Heart right ventricle (tissue), 16 donors: ENCODE data around the gene MYO18B. TPM values are rescaled to one million over a fixed set of nuclear protein-coding genes. Genes with fewer than 3 reads are reported as not detected.

Experiments used
- ATAC-seq, 8 donors: fragments of 200-7000 bp; cut with Tn5 transposase; one replicate each; pipeline ENCODE4 v1.9.1; 2020; ENCODE audit warnings: mild to moderate bottlenecking in 8 of 8, moderate library complexity in 8 of 8, moderate number of reproducible peaks in 1 of 8
- DNase-seq, 2 donors: peaks; one replicate each; pipeline ENCODE4 v3.0.0-alpha.2; 2020
- H3K27ac ChIP-seq, 10 donors: fragments of 200-600 bp; sonication (generic) in 2 of 10; one replicate each; pipeline versions ENCODE4 v1.5.0 to v1.8.0; 2020 to 2022; ENCODE audit warnings: mild to moderate bottlenecking in 3 of 10
- H3K27me3 ChIP-seq, 7 donors: fragments of 200-600 bp; one replicate each; pipeline ENCODE4 v1.8.0; 2021 to 2022; ENCODE audit warnings: mild to moderate bottlenecking in 2 of 7
- H3K36me3 ChIP-seq, 9 donors: fragments of 200-600 bp; sonication (generic) in 1 of 9; one replicate each; pipeline versions ENCODE4 v1.5.0 to v1.8.0; 2020 to 2022; ENCODE audit warnings: mild to moderate bottlenecking in 2 of 9
- H3K4me1 ChIP-seq, 9 donors: fragments of 200-600 bp; sonication (generic) in 1 of 9; one replicate each; pipeline versions ENCODE4 v1.5.0 to v1.8.0; 2020 to 2022; ENCODE audit warnings: mild to moderate bottlenecking in 4 of 9
- H3K4me3 ChIP-seq, 10 donors: fragments of 200-600 bp; sonication (generic) in 2 of 10; one replicate each; pipeline versions ENCODE4 v1.5.0 to v1.8.0; 2020 to 2022; ENCODE audit warnings: mild to moderate bottlenecking in 7 of 10, moderate library complexity in 2 of 10
- H3K9me3 ChIP-seq, 11 donors: fragments of 200-600 bp in 10 of 11; sonication (generic) in 2 of 11; one replicate each; pipeline versions ENCODE4 v1.5.0 to v1.8.0; 2013 to 2022; ENCODE audit warnings: mild to moderate bottlenecking in 2 of 11, control low read depth in 1 of 11, moderate library complexity in 1 of 11
- WGBS, 2 donors: extraction: QIAGEN DNeasy Blood & Tissue Kit; methylation state at CpG; one replicate each; pipeline ENCODE4 v1.1.7; 2013; ENCODE audit warnings: inconsistent platforms in 1 of 2; 5-methylcytosine and 5-hydroxymethylcytosine counted together
- intact Hi-C, 10 donors: fragments of 100-400 bp; cut with DNase I; formaldehyde crosslinking; loops; one replicate each; pipeline versions ENCODE4 v1.11.1 to v1.14.2; 2022
- polyA plus RNA-seq, 2 donors: library from polyadenylated mRNA; stranded (reverse); fragments of 200-250 nt; gene quantifications; one replicate each; pipeline ENCODE4 v1.2.3, GENCODE V29; 2013
- total RNA-seq, 10 donors: library from RNA; stranded (reverse); fragmentation: NEBNext Ultra II Directional in 3 of 10; extraction: Animal tissue kit (Norgen Biotek cat#: 25700) in 3 of 10; gene quantifications; one replicate each; pipeline versions ENCODE4 v1.2.1 to v1.2.4, GENCODE V29; 2021 to 2023
- TF ChIP-seq, protein P1 (sequence below), 9 donors: fragments of 200-600 bp; sonication (generic) in 2 of 9; IDR thresholded peaks; one replicate each; pipeline versions ENCODE4 v1.5.0 to v1.8.0; 2021 to 2022; ENCODE audit warnings: antibody characterized with exemption in 9 of 9, mild to moderate bottlenecking in 5 of 9, moderate library complexity in 1 of 9
- donor health status: Arrhythmogenic right ventricular cardiomyopathy.
- donor health status: ischemic (EF 13 %, LVEDD 7.1; RV severe dilation, severe dysfunction).
- donor health status: healthy with polysubstance abuse.
- donor health status: DM: no; HTN: yes; CAD: no.
- donor health status: DM: no; HTN: no; CAD: no.
- donor health status: ischemic (EF 25% LVEDD 6.9; RV normal size, moderate dysfunction).
- donor health status: ischemic (EF 25% LVEDD 5.7; RV mildly dilated, moderate dysfunction).
- donor health status: healthy.
- donor health status: DM: yes; HTN: yes; CAD: no.
- donor health status: Ischemic cardiomyopathy.
- donor health status: ischemic (EF 35%, LVEDD 5.7; RV mildly dilated, moderate dysfunction).
- donor health status: nonischemic (EF 11% LVEDD 7.7; RV severe dilation, severe dysfunction).
- donor health status: DM: yes; HTN: yes; CAD: no.
- donor health status: PGD.
- donor health status: ischemic (EF 29% LVEDD 5.4; RV normal size, mild dysfunction).
- donor health status: nonischemic (EF 23%, LVEDD 6.1; RV moderate dilation, normal function).

MYO18B gene
- total and polyA plus RNA-seq, 12 donors = 111 to 407 (median 210) TPM

DNA sequence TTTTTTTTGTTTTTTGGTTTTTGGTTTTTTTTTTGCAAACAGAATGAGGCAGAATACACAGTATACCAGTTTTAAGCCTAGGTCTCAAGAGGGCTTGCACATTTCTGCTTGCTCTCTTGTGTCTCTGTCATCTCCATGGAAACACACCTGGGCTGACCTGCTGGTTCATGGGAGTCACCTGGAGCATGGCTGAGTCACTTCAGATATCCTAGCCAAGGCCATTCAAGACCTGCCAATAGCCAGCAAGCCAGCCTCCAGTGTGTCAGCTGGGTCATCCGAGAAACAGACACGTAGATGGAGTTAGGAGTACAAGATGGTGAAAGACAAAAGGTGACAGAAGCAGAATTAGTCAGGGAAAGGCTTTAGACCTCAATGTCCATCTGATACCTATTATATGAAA lies 303.1 kb downstream of the MYO18B start:
- no peaks in the 10 kb centered on the region for H3K9me3 ChIP-seq
- H3K27me3 ChIP-seq = peaks cover 0 to 2% (median 0%) of the 10 kb centered on the region in 7 donors
- no peak overlapping the region for H3K4me3 ChIP-seq
- intact Hi-C loops = no loop called here
- TF ChIP-seq, protein P1, sequence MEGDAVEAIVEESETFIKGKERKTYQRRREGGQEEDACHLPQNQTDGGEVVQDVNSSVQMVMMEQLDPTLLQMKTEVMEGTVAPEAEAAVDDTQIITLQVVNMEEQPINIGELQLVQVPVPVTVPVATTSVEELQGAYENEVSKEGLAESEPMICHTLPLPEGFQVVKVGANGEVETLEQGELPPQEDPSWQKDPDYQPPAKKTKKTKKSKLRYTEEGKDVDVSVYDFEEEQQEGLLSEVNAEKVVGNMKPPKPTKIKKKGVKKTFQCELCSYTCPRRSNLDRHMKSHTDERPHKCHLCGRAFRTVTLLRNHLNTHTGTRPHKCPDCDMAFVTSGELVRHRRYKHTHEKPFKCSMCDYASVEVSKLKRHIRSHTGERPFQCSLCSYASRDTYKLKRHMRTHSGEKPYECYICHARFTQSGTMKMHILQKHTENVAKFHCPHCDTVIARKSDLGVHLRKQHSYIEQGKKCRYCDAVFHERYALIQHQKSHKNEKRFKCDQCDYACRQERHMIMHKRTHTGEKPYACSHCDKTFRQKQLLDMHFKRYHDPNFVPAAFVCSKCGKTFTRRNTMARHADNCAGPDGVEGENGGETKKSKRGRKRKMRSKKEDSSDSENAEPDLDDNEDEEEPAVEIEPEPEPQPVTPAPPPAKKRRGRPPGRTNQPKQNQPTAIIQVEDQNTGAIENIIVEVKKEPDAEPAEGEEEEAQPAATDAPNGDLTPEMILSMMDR (IDR thresholded peaks at IDR 0.05) = no peak
- no peaks in the 10 kb centered on the region for H3K4me1 ChIP-seq
- H3K27ac ChIP-seq = no peak overlapping the region
- DNase-seq (no peak), ATAC-seq (no peak)
- no peaks in the 10 kb centered on the region for H3K36me3 ChIP-seq
- 86 to 94% methylated on average over 2 of the region's 2 CpGs for WGBS, 2 donors

DNA sequence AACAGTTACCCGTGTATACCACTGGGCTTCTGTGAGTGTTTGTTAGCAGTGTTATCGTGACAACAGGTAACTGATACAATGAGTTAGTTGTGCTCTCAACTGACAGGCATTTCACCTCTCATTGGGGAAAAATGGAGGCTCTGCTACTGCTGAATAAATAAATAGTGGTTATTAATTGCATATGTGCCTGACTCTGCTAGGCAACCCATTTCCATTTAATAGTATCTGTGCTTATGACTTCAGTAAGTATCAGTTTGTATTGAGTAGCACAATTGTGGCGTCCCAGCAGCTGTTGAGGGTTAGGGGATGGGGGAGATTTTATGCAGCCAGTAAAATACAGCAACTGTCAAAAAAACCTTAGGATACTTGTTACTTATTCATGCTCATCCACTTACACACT lies 303.9 kb downstream of the MYO18B start:
- Histone ChIP-seq H3K27me3 (peaks cover 0 to 3% (median 0%) of the 10 kb centered on the region in 7 donors), H3K4me3 (no peak overlapping the region), H3K27ac (no peak overlapping the region), H3K4me1 (no peaks in the 10 kb centered on the region), H3K9me3 (no peaks in the 10 kb centered on the region), H3K36me3 (no peaks in the 10 kb centered on the region)
- intact Hi-C loops = no loop called here
- TF ChIP-seq, protein P1 (IDR thresholded peaks at IDR 0.05) = no peak
- DNase-seq (no peak), ATAC-seq (no peak)
- WGBS, 2 donors = 80 to 84% methylated on average over 3 of the region's 3 CpGs

DNA sequence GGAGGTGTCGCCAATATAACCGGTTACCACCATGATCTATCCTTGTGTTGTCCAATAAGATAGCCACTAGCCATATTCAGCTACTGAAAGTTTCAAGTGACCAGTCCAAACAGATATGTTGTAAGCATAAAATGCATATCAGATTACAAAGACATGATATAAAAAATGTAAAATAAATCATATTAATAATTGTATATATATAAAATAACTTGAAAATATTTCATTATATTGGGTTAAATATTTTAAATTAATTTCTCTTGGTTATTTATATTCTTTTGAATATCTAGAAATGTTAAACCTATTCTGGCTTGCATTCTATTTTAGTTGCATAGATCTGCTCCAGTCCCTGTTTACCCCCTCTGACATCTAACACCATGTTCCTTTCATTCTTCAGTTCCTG lies 305.5 kb downstream of the MYO18B start:
- DNase-seq = no peak
- Histone ChIP-seq H3K4me1 (no peaks in the 10 kb centered on the region), H3K27ac (no peak overlapping the region), H3K27me3 (peaks cover 0 to 4% (median 0%) of the 10 kb centered on the region in 7 donors), H3K9me3 (no peaks in the 10 kb centered on the region), H3K4me3 (no peak overlapping the region), H3K36me3 (no peaks in the 10 kb centered on the region)
- ATAC-seq = no peak
- WGBS, 2 donors = 98% methylated on average over 2 of the region's 2 CpGs
- TF ChIP-seq, protein P1 (IDR thresholded peaks at IDR 0.05) = no peak
- intact Hi-C loops = no loop called here

DNA sequence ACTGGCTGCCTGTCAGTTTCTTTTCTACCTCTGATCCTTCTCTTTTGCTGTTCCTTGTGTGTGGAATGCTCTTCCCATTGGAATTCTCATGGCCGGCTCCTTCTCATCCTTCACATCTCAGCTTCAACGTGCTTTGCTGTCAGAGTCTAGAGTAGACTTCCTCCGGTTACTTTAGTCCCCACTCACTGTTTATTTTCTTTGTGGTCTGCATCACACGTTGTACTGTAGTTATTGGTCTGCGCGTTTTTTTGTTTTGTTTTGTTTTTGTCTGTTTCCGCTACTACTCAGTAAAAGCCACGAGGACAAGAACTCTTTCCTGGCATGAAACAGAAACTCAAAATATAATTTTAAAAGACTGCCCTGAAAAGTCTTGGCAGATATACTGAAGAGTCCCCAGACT lies 305.9 kb downstream of the MYO18B start:
- H3K27ac ChIP-seq = no peak overlapping the region
- H3K4me3 ChIP-seq = no peak overlapping the region
- no peaks in the 10 kb centered on the region for H3K4me1 ChIP-seq
- TF ChIP-seq, protein P1 (IDR thresholded peaks at IDR 0.05) = no peak
- ATAC-seq = no peak
- 68 to 75% methylated on average over 8 of the region's 8 CpGs for WGBS, 2 donors
- no peak for DNase-seq
- no peaks in the 10 kb centered on the region for H3K9me3 ChIP-seq
- no peaks in the 10 kb centered on the region for H3K36me3 ChIP-seq
- peaks cover 0 to 4% (median 0%) of the 10 kb centered on the region in 7 donors for H3K27me3 ChIP-seq
- intact Hi-C loops = no loop called here
